ENCODE results near the gene ACLY. TPM values are rescaled to one million over a fixed set of nuclear protein-coding genes. Genes with fewer than 3 reads are reported as not detected.
A peak's percentile ranks its signal among the peaks of the same experiment; 100 is the strongest.

ACLY gene
- total and polyA plus RNA-seq, 10 of the 15 experiments (the other 5 are each of a cell fraction or from before 2014, with no cell fraction given) = 32.6 to 224 (median 114) TPM

DNA sequence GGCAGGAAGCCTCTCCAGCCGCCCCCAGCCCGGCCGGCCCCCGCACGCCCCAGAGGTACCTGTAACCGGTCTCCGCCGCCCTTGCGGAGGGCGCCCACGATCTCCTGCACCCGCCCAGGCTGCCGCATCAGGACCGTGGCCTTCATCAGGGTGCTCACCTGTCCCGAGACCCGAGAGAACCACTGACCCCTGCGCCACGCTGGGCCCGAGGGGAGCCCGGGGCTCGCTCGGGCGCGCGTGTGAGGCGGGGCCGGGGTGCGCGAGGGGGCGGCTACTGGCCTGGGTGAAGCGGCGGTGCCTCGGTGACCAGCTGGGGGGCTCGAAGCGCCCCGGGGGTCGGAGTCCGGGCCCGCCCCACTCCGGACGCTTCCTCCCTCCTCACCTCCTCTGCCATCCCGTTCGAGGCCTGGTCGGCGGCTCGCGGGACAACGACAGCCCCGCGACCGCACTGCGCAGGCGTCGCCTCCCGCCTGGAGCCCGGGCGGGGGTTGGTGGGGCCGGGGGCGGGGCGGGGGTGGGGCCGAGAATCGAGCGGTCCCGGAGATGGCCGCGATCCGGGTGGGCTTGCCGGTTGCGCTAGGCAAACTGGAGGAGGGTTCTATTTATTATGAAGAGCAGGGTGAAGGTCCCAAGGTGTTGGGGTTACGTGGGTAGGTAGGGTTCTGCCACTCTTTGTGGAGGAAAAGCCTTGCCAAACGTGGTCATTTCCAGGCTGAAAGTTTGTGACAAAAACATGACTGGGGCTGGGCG is 82.8 kb downstream of the ACLY start, which contains the start of gene NT5C3B:
Gene NT5C3B, minus strand, starts transcription at position 433 of the 750 bp plus-strand sequence. Its CDS starts 39 bp downstream, at position 394.
- ChIA-PET RAD21 (ENCODE audit: unreplicated experiment) (no interaction called here), POLR2A (interaction anchor here (0.6 to 1.9 kb wide), 5 partner anchors 14 to 694 kb away, joined by 3 to 6 read pairs (median 4); partner anchors contain the start of gene KLHL11), SMC1A (ENCODE audit: uncharacterized antibody, unreplicated experiment) (interaction anchor here (1.3 to 2.0 kb wide), 3 partner anchors 12 to 27 kb away, joined by 3 to 4 read pairs (median 4); no protein-coding TSS in a partner anchor), CTCF (interaction anchor here (0.9 to 1.7 kb wide), 3 partner anchors 12 to 124 kb away, joined by 3 to 5 read pairs (median 3); no protein-coding TSS in a partner anchor)
- H3K36me3 ChIP-seq (ENCODE audit: control insufficient read depth in 2 of 2, insufficient read depth in 2 of 2, low read length in 1 of 2) = no peaks in the 10 kb centered on the region
- peak within 1 kb of the TSS; percentile 92 for H3K4me3 ChIP-seq
- H3K4me2 ChIP-seq (ENCODE audit: control insufficient read depth, insufficient read depth) = peak within 1 kb of the TSS; percentile 95
- BruUV-seq (replicated peaks) = no TSS peak
- DNase-seq (ENCODE audit: low read depth, low spot score) (no peak), ATAC-seq (peak; percentile 94), FAIRE-seq (no peak)
- peak within 1 kb of the TSS; percentile 55 for H3K27ac ChIP-seq (ENCODE audit: control insufficient read depth, insufficient read depth)
- no peaks in the 10 kb centered on the region for H3K9me3 ChIP-seq (replicated peaks; ENCODE audit: control insufficient read depth, insufficient read depth, low read length)
- no peaks in the 10 kb centered on the region for H3K27me3 ChIP-seq (replicated peaks in 1 of 2; ENCODE audit: control insufficient read depth in 2 of 2, insufficient read depth in 2 of 2, low read length in 1 of 2)
- no peaks in the 10 kb centered on the region for H4K20me1 ChIP-seq (ENCODE audit: control insufficient read depth, insufficient read depth)
- H3K79me2 ChIP-seq (ENCODE audit: control insufficient read depth, insufficient read depth, low read length) = peaks cover 2% of the 10 kb centered on the region
- H2AFZ ChIP-seq (ENCODE audit: control insufficient read depth, low read depth, low read length) = peak within 1 kb of the TSS; percentile 90
- TF ChIP-seq POLR2AphosphoS2 (IDR thresholded peaks at IDR 0.05; ENCODE audit: low read depth, low read length) = no peak
- peak; percentile 36; the same call in 1 of the 2 replicates for TF ChIP-seq BACH1 (IDR thresholded peaks at IDR 0.05; ENCODE audit: borderline replicate concordance)
- TF ChIP-seq, protein P1, sequence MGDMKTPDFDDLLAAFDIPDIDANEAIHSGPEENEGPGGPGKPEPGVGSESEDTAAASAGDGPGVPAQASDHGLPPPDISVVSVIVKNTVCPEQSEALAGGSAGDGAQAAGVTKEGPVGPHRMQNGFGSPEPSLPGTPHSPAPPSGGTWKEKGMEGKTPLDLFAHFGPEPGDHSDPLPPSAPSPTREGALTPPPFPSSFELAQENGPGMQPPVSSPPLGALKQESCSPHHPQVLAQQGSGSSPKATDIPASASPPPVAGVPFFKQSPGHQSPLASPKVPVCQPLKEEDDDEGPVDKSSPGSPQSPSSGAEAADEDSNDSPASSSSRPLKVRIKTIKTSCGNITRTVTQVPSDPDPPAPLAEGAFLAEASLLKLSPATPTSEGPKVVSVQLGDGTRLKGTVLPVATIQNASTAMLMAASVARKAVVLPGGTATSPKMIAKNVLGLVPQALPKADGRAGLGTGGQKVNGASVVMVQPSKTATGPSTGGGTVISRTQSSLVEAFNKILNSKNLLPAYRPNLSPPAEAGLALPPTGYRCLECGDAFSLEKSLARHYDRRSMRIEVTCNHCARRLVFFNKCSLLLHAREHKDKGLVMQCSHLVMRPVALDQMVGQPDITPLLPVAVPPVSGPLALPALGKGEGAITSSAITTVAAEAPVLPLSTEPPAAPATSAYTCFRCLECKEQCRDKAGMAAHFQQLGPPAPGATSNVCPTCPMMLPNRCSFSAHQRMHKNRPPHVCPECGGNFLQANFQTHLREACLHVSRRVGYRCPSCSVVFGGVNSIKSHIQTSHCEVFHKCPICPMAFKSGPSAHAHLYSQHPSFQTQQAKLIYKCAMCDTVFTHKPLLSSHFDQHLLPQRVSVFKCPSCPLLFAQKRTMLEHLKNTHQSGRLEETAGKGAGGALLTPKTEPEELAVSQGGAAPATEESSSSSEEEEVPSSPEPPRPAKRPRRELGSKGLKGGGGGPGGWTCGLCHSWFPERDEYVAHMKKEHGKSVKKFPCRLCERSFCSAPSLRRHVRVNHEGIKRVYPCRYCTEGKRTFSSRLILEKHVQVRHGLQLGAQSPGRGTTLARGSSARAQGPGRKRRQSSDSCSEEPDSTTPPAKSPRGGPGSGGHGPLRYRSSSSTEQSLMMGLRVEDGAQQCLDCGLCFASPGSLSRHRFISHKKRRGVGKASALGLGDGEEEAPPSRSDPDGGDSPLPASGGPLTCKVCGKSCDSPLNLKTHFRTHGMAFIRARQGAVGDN (IDR thresholded peaks at IDR 0.05) = peak; percentile 47
- no peak for TF ChIP-seq HDGF (IDR thresholded peaks at IDR 0.05)
- TF ChIP-seq BHLHE40 (IDR thresholded peaks at IDR 0.05; ENCODE audit: borderline replicate concordance in 1 of 2, low read depth in 2 of 2, low read length in 1 of 2) = peak in 1 of 2 experiments; percentile 29; a peak in 1 of 4 replicates
- peak; percentile 51 for TF ChIP-seq GATAD2B (conservative IDR thresholded peaks at IDR 0.05; ENCODE audit: low read depth)
- TF ChIP-seq DPF2 (IDR thresholded peaks at IDR 0.05) = 0 out of 2 replicates have a peak, but pooled peaks have one; percentile 21
- TF ChIP-seq MEF2A (IDR thresholded peaks at IDR 0.05; ENCODE audit: insufficient read depth, low read depth, low read length) = no peak
- TF ChIP-seq POLR2A (IDR thresholded peaks at IDR 0.05; ENCODE audit: low read depth, low read length) = peak; percentile 86
- TF ChIP-seq NKRF (conservative IDR thresholded peaks at IDR 0.05) = 0 out of 2 replicates have a peak, but pooled peaks have one; percentile 19
- TF ChIP-seq STAT1 (conservative IDR thresholded peaks at IDR 0.05) = no peak
- TF ChIP-seq NRF1 (conservative IDR thresholded peaks at IDR 0.05; ENCODE audit: low read depth, low read length) = peak; percentile 30; the same call in 1 of the 2 replicates
- TF ChIP-seq SRF (IDR thresholded peaks at IDR 0.05; ENCODE audit: low read depth in 2 of 2, low read length in 2 of 2) = peak; percentile 18 to 77; a peak in 2 of 4 replicates
- peak; percentile 34; the same call in 1 of the 2 replicates for TF ChIP-seq NR2F1 (conservative IDR thresholded peaks at IDR 0.05)
- TF ChIP-seq EGR1 (IDR thresholded peaks at IDR 0.05; ENCODE audit: borderline replicate concordance in 1 of 2, low read depth in 2 of 2, low read length in 2 of 2) = peak in 1 of 2 experiments; percentile 38; a peak in 1 of 3 replicates
- TF ChIP-seq WRNIP1 (IDR thresholded peaks at IDR 0.05; ENCODE audit: borderline replicate concordance, low read depth, low read length) = no peak
- intact Hi-C loops (cut with micrococcal nuclease; ENCODE audit: unreplicated experiment) = no loop called here
- 3% methylated on average over 43 of the region's 72 CpGs for WGBS (ENCODE audit: insufficient coverage, insufficient replicate concordance, low lambda C conversion rate, missing lambda C conversion rate)
- peaks cover 9% of the 10 kb centered on the region; the same call in 1 of the 2 replicates for H3K4me1 ChIP-seq (ENCODE audit: control insufficient read depth, insufficient read depth, low read length)
- peak within 1 kb of the TSS; percentile 89 for H3K9ac ChIP-seq (ENCODE audit: control insufficient read depth, insufficient read depth, low read length)
- in situ Hi-C loops (cut with MboI) = no loop called here

All from GM12878 (cell line).